OCI-M2 (cell line): ENCODE measurements around the gene HNRNPA1.
"Not testable (repeated sequence)": the region's sequence is repeated elsewhere in the genome, so short reads cannot be mapped to it uniquely, and the experiment has no call there.

Experiments used
- DNase-seq: peaks from one replicate; lab custom pipeline; 2025; ENCODE audit not compliant: unreplicated experiment; lab: John Stamatoyannopoulos, UW

The HNRNPA1 gene

DNA sequence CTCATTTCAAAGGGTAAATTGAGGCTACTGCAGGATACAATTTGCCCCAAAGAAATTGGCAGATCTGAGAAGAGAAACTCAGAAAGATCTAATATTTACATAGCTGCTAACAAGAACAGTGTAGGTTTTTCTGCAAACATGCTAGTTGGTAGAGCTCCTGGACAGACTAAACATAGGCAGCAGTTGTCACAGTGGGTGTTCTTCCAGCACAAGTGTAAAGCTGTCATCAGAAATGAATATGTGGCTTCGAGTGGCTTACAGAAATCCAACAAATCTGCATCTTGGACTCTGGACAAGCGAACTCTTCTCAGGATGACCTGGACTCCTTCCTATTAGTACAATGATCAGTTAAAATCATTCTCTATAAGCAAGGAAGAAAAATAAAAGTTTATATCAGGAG is 6.5 kb upstream of the HNRNPA1 start:
- no peak for DNase-seq

GRCh38 chr12:54276368-54276767 is 4.2 kb upstream of the HNRNPA1 start:
- DNase-seq: no peak

DNA sequence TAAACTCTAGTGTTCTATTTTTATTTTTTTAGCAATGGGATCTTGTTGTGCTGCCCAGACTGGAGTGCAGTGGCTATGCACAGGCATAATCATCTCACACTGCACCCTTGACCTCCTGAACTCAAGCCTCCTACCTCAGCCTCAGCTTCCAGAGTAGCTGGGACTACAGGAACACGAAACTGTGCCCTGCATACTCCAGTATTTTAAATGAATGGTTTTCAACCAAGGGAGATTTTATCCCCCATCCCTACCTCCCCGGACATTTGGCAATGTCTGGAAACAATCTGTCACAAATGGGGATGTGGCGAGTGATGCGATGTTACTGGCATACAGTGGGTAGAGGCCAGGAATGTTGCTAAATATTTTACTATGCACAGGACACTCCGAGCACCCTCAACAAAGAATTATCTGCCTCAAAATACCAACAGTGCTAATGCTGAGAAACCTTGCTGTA is 2.7 kb upstream of the HNRNPA1 start:
- DNase-seq: no peak

- no peak for DNase-seq
Measured at GRCh38 chr12:54279227-54279631, 1.3 kb upstream of the HNRNPA1 start.

- DNase-seq: peak; percentile 95
Measured at GRCh38 chr12:54279632-54280467, 676 bp upstream of the HNRNPA1 start, which contains the start of gene CBX5. Gene CBX5 (minus strand): TSS chr12:54280122. CDS start chr12:54257650, 22,472 bp downstream.

DNA sequence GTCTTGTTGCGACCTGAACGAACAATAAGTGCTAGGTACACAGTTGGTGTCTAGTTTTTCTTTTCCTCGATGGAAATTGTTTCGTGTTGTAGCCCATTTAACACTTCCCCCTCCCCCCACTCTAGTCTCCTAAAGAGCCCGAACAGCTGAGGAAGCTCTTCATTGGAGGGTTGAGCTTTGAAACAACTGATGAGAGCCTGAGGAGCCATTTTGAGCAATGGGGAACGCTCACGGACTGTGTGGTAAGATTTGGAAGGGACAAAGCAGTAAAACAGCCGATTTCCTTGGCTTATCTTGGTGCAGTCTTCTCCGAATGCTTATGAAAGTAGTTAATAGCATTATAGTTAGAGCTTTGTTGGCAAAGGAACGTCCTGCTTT is 724 bp downstream of the HNRNPA1 start:
- DNase-seq: not testable (repeated sequence)

- DNase-seq: not testable (repeated sequence)
Measured at GRCh38 chr12:54281694-54282093, 1.2 kb downstream of the HNRNPA1 start.

DNA sequence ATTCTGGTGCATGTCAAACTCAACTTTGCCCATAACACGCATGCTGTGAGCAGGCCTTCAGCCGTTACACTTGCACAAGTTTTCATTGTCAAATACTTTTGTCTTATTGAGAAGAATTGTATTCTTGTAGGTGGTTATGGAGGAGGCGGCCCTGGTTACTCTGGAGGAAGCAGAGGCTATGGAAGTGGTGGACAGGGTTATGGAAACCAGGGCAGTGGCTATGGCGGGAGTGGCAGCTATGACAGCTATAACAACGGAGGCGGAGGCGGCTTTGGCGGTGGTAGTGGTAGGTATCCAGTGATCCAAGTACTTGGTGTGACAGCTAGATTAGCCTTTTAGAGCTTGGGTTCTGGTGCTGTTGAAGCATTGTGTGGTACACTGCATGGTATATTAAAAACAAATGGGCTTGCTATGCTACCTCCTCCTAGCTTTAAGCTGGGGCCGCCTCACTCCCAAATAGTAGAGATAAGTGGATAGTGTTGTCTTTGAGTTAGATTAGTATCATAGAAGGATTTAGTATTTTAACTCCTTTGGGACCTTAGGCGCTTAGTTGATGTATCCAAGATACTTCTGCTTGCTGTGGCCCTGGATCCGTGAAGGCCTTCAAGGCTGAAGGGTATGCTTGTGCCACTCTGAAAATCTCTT is 2.5 kb downstream of the HNRNPA1 start:
- no peak for DNase-seq

- not testable (repeated sequence) for DNase-seq
Measured at GRCh38 chr12:54284070-54284780, 3.7 kb downstream of the HNRNPA1 start.

GRCh38 chr12:54285150-54286041 is 4.9 kb downstream of the HNRNPA1 start:
- no peak for DNase-seq

- DNase-seq: no peak
Measured at GRCh38 chr12:54286042-54287030, 5.8 kb downstream of the HNRNPA1 start.

- DNase-seq: no peak
Measured at GRCh38 chr12:54287261-54288157, 7.0 kb downstream of the HNRNPA1 start.

DNA sequence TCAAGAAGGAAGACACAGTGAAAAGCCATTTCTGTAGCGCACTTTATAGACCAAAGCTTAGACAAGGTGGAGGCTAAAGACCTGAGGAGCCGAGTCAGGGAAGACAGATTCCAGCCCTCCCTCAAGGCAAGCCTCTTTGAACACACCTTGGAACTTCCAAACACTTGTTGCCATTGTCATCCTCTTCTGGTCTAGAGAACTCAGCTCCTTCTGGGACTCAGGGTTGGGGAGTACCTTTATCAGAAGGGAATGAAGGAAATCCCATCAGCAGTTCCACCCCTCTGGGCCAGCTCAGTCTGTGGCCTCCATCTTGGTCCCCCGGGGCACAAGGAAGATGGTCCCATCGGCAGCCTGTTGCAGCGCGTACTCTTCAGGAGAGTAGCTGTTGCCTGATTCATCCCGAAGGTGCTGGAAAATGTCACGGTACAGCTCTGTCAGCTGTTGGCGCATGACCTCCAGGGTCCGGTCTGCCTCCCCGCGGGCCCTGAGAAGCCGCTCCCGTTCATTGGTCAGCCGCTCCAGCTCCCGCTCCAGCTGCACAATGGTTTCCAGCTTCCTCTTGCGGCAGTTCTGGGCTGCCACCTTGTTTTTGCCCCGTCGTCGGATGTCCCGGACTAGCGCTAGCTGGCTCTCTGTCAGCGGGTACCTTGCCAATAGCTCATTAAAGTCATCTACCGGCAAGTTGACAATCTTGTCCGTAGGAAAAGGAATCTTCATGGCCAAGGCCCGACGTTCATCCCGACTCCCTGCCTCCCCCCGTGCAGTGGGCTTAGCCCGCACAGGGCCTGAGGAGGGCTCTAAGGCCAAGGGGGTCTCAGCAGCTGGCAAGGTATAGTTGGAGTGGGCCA is 11.8 kb downstream of the HNRNPA1 start:
- DNase-seq: no peak

GRCh38 chr12:54292931-54293241 is 12.4 kb downstream of the HNRNPA1 start:
- DNase-seq: no peak

DNA sequence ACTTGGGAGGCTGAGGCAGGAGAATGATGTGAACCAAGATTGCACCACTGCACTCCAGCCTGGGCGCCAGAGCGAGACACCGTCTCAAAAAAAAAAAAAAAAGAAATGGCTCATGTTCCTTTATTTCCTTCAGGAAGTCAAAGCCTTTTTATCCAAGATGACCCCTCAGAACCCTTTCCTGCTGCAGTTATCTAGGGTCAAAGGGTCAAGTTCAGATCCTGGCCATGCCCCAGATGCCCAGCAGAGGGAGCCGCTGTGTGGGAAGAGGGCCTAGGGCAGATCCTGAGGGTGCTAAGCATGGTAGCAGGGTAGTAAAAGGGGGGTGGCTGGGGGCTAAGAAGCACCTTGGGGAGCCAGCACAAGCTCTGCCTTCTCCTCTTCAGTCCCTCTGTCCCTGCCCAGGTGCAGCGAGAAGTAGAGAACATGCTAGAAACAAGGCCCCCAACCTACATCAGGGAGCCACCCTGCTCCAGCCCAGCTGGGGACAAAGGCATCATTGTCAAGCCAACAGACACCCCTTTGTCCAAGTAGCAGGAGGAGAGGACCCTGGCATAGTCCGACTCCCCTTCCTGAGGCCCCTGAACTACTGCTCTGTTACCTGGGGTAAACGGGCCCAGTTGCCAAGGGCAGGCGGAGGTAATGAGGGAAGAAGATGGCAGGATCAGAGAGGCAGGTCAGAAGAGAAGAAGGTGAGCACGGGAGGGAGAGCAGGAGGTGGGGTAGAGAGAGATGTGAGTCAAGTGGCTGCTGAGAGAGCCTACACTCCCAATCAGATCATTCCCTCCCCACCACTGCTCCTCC is 13.8 kb downstream of the HNRNPA1 start:
- no peak for DNase-seq

DNA sequence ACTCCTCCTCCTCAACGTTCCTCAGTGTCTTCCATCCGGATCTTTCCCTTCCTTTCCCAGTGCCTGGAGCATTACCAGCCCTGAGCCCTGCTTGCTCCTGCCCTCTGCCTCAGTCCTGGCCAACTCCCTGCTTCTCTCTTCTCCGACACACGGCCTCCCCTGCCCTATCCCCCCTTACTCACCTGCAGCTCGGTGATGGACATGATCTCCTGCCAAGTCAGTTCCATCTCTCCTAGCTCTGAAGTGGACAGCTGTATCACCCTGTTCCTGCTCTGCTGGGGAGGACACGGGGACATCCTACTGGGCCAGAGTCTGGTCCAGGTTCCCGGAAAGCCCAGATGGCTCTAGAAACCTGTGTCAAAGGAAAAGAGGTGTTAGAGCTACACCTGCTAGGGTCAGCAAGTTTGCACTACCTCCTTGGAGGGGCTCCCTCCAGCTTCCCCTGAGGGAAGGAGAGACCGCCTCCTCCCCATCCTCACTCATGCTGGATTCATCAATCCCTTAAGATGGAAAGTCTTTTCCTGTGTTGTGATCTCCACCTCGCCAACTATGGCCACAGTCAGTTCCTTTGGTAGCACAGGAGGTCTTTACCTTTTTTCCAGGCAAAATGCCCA is 14.5 kb downstream of the HNRNPA1 start:
- no peak for DNase-seq
